NK-92 (cell line): ENCODE results near the gene LDLRAD4.

Source experiments
- DNase-seq: peaks from one replicate; lab custom pipeline; 2025; ENCODE audit not compliant: unreplicated experiment; lab: John Stamatoyannopoulos, UW

Gene LDLRAD4

GRCh38 chr18:13577781-13578180, 359.2 kb downstream of the LDLRAD4 start:
- no peak for DNase-seq

DNA sequence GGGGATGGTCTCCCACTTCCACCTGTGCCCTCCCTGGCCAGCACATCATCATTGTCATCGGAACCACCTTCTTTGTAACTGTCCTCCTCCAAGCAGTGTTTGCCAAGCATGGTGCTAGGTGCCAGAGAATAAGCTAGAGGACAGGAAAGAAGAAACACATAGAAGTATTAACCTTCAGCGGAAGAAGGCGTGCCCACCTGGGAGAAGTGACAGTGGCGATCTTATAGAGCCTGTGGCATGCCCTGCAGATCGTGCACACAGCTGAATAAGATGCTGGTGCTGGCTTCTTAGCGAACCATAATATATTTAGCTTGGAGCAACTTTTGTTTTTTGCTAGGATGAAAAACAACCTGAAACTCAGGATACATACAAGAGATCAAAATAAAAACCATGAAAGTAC, 359.8 kb downstream of the LDLRAD4 start:
- no peak for DNase-seq

GRCh38 chr18:13579874-13580273, 361.3 kb downstream of the LDLRAD4 start:
- no peak for DNase-seq

DNA sequence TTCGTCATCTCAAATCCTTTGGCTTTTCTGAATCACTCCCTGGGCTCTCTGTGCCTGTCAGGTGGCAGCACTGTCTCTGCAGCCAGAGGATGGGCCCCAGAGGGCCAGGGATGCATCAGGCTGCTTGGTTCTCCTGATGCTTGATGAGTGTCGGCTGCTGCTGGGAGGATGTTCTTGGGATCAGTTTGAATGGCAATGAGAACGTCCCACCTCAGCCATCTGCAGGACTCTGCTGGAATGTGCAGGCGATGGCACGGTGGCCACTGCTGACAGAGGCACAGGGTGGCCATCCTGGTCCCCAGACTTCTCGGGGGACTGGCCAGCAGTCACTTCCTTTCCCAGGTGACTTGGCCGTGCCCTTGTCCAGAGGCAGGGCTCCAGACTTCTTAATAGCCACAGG, 361.8 kb downstream of the LDLRAD4 start:
- DNase-seq = no peak

GRCh38 chr18:13580991-13581390, 362.4 kb downstream of the LDLRAD4 start:
- DNase-seq = no peak

GRCh38 chr18:13581496-13582177, 363.1 kb downstream of the LDLRAD4 start:
- no peak for DNase-seq

- no peak for DNase-seq
These were observed 363.7 kb downstream of the LDLRAD4 start for GRCh38 chr18:13582178-13582670.

DNA sequence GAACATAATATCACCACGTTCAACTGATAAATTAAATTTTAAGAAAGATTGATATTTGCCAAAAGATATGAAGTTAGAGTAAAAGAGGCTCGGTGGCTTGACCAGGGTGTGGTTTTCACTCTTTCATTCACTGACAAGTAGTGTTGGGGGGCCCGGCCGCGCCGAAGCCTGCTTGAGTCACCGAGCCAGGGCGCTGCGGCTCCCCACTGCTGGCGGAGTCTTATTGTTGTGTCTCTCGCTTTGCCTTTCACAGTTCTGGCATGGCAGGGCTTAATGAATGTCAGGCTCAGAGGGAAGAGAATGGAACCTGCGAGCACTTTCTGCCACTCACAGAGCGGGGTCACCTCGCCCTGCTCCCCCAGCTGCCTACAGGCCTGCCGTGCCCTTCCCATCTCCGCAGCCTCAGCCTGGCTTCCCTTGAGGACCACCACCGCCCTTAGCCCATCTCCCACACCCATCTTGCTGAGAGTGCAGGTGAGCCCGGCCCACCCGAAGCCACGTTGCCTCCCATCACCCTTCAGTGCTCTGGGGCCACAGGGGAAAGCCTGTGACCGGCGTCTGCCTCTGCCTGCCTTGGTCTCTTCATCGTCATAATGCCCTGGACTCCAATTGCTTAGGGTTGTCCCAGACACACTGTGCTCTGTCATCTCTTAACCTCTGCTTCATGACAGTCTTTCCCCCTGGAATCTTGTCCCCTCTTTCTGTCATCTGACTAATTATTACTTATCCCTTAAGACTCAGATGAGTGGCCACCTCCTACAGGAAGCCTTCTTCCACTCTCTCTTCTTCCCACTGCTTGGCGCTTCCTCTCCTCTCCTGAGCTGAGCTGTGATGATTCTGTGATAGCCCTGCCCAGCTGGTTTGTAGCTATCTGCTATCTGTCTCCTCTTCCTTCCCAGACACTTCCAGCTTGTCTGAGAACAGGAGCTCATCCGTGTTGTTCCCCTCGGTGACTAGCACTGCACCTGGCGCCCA, 365.3 kb downstream of the LDLRAD4 start:
- DNase-seq = no peak

DNA sequence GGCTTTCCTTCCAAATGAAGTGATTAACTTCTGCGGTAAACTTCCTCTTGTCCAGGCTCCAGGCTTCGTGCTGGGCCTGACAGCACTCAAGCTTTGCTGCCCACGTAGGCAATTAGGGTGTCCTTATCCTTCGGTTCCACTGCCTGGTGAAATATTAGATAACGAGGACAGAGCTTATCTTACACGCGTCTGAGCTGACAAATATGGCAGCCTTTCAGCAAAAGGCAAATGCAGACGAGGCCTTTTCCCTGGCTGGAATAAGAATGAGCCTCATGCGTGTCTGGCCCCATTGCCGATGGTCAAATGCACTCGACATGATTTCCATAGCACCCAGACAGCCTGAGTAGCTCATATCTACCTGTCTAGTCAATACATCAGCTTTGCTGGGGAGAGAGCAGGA, 366.3 kb downstream of the LDLRAD4 start:
- DNase-seq = no peak

DNA sequence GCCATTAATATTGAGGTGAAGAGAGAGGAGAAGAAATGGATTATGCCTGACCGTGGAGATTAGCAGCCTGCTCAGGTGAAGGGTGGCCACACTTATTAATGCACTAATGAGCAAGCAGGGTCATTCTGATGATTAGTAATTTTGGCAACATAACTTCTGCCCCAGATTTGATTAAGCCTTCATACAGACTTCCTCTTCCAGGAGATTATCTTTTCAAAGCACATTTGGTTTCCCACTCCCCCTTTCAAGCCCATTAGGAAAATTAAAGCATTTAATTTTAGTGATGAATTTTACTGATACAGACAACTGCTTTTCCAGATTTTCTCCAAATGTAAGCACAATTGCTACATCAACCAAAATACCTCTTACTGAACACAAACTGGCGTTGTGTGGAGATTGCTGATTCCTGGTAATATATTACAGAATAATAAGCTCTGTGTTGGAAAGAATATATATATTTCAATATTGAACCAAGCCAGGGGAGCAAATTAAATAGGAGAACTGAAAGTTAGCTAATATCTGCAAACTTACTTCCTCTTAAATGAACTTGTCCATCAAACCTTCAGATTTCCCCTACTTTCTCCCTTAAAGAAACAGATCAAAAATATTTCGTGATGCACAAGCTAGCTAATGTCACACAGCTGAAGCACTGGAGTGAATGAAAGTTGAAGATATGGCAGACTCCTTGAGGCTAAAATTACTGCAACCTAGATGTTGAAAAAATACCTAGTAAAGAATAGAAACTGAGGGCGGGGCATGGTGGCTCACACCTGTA, 367.0 kb downstream of the LDLRAD4 start:
- no peak for DNase-seq

- no peak for DNase-seq
These were observed 368.4 kb downstream of the LDLRAD4 start for GRCh38 chr18:13587001-13587400.

DNA sequence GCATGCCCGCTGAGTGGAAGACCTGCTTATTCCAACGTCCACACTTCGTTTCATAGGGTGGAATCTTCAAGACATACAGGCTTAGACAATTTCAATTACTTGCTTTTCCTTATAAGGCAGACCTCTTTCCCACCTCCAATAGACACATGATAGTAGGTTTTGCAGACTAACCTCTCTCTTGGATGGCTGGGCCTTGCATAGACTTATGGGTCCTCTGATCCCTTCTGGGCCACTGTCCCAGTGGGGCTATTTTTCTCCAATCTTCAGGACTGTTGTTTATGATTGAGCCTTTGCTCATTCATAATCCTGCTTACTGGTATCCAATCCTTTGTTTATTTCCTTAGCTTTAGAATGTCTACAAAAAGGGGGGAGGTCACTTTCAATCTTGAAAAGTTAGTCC, 368.9 kb downstream of the LDLRAD4 start:
- no peak for DNase-seq

- DNase-seq = no peak
These were observed 369.4 kb downstream of the LDLRAD4 start for GRCh38 chr18:13587937-13588336.

DNA sequence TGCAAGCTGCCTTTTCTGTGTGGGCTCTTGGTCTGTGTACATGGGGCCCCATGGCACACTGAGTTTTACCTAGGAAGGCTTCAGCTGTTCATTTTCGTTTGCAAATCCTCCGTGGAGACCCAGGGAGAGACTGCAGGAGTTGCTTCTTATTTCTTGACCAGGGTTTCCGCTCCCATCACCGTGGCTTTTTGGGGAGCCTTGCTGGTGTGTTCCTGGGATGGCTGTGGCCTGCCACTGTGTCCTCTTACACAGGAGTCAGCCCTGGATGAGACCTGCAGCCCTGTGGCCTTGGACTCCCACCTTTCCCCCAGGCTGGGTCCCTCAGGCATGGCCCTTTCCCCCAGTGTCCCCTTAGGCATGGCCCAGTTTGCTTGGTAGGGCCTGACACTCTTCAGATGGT, 370.8 kb downstream of the LDLRAD4 start:
- no peak for DNase-seq

DNA sequence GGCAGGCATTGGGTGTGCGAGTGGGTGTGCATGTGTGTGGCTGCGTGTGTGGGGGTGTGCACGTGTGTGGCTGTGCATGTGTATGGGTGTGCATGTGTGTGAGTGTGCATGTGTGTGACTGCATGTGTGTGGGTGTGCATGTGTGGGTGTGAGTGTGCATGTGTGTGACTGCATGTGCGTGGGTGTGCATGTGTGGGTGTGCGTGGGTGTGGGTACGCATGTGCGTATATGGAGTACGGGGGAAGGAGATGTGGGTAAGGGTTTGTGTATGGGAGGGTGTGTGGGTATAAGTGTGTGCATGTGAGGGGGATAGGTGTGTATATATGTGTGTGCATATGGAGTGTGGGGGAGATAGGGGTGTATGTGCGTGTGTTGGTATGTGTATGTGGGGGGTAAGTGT, 371.4 kb downstream of the LDLRAD4 start:
- no peak for DNase-seq

GRCh38 chr18:13592246-13592645, 373.7 kb downstream of the LDLRAD4 start:
- DNase-seq = no peak

GRCh38 chr18:13594551-13594950, 376.0 kb downstream of the LDLRAD4 start:
- DNase-seq = no peak

DNA sequence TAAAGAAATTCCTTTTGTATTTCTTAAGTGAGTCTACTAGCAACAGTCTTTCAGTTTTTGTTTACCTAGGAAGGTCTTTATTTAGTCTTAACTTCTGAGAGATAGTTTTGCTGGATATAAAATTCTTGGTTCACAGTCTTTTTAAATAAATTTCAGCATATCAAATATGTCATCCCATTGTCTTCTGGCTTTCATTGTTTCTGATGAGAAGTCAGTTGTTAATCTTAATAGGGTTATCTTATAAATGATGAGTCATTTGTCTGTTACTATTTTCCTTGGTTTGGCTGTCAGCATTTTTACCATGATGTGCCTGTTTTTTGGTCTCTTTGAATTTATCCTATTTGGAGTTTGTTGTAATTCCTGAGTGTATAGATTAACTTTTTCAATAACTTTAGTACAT, 378.5 kb downstream of the LDLRAD4 start:
- no peak for DNase-seq

DNA sequence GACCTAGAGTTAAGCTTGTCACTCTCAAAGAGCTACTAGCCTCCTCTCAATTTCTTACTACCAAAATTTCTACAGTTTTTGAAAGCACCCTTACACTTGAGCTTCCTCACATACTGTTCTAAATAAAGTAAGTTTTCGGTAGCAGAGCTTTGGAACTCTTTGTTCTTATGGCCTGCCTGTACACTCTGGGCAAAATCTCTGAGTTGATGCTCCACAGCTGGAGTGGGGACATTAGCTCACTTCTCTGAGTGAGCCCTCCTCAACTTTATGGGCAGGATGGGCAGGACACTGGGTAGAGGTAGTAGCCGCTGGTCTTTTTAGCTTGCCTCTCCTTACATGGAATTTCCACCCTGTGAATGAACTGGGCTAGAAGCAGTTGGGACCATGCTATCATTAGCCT, 380.0 kb downstream of the LDLRAD4 start:
- no peak for DNase-seq

DNA sequence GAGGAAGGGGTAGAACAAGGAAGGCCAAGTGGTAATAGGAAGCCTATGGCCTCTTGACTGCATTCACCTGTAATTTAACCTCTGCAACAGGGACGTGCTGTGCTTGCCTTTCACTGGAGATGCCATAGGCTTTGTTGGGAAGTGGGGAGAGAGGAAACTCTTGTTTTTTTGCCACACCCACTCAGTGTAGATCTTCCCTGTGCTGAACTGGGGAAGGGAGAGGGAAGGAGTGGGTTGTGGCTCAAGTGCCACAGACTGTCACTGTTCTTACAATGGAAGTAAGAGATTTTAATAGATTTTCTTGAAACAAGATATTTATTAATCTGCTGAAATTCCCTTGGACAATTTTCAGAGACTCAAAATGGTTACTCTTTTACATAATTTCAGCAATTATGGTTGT, 380.5 kb downstream of the LDLRAD4 start:
- no peak for DNase-seq

DNA sequence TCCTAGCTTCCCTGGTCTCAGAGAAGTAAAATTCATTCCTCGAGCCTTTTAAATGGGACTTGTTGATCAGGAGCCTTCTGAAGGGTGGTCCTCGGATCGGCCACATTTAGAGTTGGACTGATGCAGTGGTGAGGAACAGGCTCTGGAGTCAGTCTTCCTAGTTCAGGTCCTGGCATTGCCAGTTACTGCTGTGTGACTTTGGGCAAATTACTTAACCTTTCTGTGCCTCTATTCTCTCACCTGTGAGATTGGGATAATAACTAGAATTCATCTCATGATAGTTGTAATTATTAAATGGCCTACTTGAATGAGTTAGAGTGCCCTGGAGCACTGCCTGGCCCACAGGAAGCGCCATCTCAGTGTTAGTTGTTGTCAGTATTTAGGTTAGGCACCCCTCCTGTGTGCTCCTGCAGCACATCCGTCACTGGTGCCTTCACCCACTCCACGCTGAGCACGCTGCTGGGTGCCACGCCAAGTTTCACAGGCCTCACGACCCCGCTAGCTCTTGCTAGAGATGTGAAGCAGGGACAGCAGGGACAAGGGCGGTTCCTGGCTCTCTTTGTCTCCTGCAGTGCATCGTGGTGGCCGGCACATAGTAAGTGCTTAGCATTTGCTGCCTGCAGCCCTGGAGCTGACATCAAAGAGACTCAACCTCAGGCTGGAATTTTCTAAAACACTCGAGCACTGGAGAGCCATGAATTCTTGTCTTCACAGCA, 384.9 kb downstream of the LDLRAD4 start:
- DNase-seq = no peak
